GM19193 (cell line): ENCODE measurements around the gene ENTPD2.

ENCODE experiments used
- POLR2A ChIP-seq: IDR thresholded peaks from 4 replicates; pipeline ENCODE4 v1.6.1; 2011; ENCODE audit not compliant: insufficient read depth, insufficient read length; ENCODE audit errors: extremely low read depth

The ENTPD2 gene

GRCh38 chr9:137000177-137000930 lies 53.5 kb downstream of the ENTPD2 start:
- TF ChIP-seq POLR2A: no peak
